NB4 (cell line): ENCODE results near the gene MUC5B.

ENCODE experiments used
- DNase-seq: peaks from one replicate; pipeline ENCODE4 v3.0.0; 2010; ENCODE audit warnings: low read depth
- H3K4me3 ChIP-seq: one replicate; pipeline ENCODE4 v1.5.1; 2011; ENCODE audit warnings: mild to moderate bottlenecking, low read depth, low read length, moderate library complexity
- MYC ChIP-seq: IDR thresholded peaks from 2 replicates; pipeline ENCODE4 v1.6.1; 2011; ENCODE audit warnings: low read depth, low read length
- POLR2A ChIP-seq: IDR thresholded peaks from 2 replicates; pipeline ENCODE4 v1.6.1; 2011; ENCODE audit warnings: mild to moderate bottlenecking; ENCODE audit not compliant: insufficient read length; ENCODE audit errors: extremely low read depth
- TF ChIP-seq, protein P1 (sequence below): IDR thresholded peaks from one replicate; pipeline ENCODE4 v1.5.1; 2012; ENCODE audit warnings: low read depth, low read length
- TF ChIP-seq, protein P2 (sequence below): IDR thresholded peaks from 2 replicates; pipeline ENCODE4 v1.6.1; 2011; ENCODE audit warnings: low read depth, low read length

The MUC5B gene

DNA sequence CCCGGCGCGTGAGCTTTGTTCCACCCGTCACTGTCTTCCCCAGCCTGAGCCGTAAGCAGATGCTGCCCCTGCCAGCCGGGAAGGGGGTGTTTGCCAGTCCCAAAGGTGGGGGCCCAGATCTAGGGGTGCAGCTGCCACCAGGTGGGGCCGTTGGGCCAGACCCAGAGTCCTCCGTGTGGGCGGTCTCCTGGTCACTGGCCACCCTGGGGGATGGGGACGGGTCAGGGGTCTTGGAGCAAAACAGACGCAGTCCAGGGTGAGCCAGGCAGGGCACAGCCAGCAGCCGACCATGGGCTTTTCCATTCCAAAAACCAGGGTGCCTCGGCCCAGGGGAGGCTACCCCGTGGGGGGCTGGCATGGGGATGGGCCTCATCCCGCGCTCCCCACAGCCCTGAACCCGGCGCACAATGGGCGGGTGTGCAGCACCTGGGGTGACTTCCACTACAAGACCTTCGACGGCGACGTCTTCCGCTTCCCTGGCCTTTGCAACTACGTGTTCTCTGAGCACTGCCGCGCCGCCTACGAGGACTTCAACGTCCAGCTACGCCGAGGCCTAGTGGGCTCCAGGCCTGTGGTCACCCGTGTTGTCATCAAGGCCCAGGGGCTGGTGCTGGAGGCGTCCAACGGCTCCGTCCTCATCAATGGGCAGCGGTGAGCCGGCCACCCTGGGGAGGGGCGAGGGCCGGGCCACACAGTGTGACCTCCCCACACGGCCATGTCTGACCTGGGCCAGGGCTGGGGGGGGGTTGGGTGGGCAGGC lies 3.5 kb downstream of the MUC5B start:
- H3K4me3 ChIP-seq, result no peak overlapping the region
- DNase-seq, result no peak
- TF ChIP-seq, protein P1, sequence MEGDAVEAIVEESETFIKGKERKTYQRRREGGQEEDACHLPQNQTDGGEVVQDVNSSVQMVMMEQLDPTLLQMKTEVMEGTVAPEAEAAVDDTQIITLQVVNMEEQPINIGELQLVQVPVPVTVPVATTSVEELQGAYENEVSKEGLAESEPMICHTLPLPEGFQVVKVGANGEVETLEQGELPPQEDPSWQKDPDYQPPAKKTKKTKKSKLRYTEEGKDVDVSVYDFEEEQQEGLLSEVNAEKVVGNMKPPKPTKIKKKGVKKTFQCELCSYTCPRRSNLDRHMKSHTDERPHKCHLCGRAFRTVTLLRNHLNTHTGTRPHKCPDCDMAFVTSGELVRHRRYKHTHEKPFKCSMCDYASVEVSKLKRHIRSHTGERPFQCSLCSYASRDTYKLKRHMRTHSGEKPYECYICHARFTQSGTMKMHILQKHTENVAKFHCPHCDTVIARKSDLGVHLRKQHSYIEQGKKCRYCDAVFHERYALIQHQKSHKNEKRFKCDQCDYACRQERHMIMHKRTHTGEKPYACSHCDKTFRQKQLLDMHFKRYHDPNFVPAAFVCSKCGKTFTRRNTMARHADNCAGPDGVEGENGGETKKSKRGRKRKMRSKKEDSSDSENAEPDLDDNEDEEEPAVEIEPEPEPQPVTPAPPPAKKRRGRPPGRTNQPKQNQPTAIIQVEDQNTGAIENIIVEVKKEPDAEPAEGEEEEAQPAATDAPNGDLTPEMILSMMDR, result peak; percentile 16
- TF ChIP-seq, protein P2, sequence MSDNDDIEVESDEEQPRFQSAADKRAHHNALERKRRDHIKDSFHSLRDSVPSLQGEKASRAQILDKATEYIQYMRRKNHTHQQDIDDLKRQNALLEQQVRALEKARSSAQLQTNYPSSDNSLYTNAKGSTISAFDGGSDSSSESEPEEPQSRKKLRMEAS, result no peak

DNA sequence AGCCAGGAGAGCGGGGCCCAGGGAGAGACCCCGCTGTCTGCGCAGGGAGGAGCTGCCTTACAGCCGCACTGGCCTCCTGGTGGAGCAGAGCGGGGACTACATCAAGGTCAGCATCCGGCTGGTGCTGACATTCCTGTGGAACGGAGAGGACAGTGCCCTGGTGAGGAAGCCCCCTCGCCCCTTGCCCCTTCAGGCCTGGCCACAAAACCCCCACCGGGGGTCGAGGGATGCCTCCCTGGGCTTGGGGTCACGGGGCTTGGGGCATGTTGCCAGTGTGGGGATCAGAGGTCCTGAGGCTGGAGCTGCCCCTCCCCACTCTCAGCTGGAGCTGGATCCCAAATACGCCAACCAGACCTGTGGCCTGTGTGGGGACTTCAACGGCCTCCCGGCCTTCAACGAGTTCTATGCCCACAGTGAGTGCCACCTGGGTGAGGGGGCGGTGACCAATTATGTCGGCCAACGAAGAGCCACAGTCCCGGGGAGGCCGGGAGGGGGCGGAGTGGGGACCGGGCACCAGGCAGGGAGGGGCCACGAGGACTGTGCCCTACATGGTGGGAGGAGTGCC lies 4.2 kb downstream of the MUC5B start:
- TF ChIP-seq, protein P2, result no peak
- TF ChIP-seq, protein P1, result peak; percentile 10
- DNase-seq, result no peak

DNA sequence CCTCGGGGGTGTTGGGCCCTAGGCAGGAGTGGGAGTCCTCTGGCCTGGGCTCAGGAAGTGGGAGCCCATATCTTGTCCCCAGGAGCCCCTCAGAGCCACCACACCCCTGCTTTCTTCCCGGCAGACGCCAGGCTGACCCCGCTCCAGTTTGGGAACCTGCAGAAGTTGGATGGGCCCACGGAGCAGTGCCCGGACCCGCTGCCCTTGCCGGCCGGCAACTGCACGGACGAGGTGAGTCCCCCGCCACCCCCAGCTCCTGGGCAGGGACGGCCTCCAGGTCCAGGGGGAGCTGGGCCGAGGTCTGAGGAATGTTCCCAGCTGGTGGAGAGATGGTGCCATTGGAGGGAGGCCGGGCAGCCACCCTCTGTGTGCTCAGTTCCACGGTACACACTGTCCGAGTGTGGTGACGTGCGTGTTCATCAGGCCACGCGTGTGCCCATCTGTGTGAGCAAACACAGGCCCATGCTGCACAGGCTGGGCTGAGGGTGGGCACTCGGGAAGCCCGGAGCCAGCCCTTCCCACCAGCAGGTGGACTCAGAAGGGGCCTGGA lies 4.8 kb downstream of the MUC5B start:
- DNase-seq, result no peak
- TF ChIP-seq, protein P2, result no peak
- TF ChIP-seq MYC, result no peak
- TF ChIP-seq POLR2A, result no peak
- TF ChIP-seq, protein P1, result no peak
- no peak overlapping the region for H3K4me3 ChIP-seq

More for the DNA sequence above, 4.2 kb downstream of the MUC5B start:
- H3K4me3 ChIP-seq, result no peak overlapping the region

DNA sequence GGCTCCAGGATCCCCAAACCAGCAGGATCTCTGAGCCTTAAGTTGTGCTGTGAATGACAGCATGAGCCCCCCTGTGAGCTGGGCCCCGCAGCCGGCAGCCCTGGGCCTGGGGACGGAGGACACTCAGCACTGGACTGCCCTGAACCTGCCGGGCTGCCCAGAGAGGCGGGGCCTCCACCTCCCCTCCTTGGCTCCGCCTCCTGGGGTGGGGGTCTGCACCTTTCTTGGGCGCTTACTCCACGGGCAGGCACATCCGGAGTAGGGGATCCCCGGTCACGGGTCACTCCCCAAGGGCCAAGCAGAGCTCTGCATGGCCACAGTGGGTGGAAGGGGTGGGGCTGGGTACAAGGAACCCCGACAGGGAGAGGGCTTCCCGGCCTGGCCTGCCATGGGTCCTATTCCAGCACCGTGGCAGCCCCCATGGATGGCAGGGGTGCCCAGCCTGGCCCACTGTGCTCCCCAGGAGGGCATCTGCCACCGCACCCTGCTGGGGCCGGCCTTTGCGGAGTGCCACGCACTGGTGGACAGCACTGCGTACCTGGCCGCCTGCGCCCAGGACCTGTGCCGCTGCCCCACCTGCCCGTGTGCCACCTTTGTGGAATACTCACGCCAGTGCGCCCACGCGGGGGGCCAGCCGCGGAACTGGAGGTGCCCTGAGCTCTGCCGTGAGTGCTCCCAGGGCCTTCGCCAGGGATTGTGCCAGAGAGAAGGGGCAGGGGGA lies 5.4 kb downstream of the MUC5B start:
- no peak for DNase-seq
- TF ChIP-seq, protein P1, result no peak
- TF ChIP-seq, protein P2, result no peak
- TF ChIP-seq POLR2A (no peak), MYC (no peak)
- no peak overlapping the region for H3K4me3 ChIP-seq

DNA sequence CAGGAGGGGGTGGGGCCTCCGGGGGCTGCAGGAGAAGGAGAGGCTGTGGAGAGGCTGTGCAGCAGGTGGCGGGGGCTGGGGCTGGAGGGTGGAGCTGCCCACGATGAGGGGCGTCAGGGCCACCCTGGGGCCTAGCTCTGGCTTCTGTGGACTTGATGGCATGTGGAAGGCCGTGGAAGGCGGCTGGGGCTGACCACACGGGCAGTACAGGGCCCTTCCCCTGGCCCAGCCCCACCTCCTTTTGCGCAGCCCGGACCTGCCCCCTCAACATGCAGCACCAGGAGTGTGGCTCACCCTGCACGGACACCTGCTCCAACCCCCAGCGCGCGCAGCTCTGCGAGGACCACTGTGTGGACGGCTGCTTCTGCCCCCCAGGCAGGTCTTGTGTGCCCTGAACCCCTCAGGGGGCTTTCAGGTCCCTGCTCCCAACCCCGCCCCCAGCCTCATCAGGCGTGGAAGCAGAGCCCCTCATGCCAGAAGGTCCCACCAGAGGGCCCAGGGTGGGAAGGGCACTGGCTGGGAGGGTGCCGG lies 6.1 kb downstream of the MUC5B start:
- DNase-seq, result no peak
- TF ChIP-seq, protein P1, result no peak
- no peak for TF ChIP-seq MYC
- TF ChIP-seq, protein P2, result no peak
- TF ChIP-seq POLR2A, result no peak
- no peak overlapping the region for H3K4me3 ChIP-seq
